GM19372 (cell line): ENCODE data around the gene OXNAD1.
"Not testable (repeated sequence)": the region's sequence is repeated elsewhere in the genome, so short reads cannot be mapped to it uniquely, and the experiment has no call there.

Experiments
- ATAC-seq: cut with Tn5 transposase; IDR thresholded peaks from one replicate; pipeline ENCODE4 v1.9.1; 2021; ENCODE audit warnings: mild to moderate bottlenecking, low read depth, moderate library complexity; ENCODE audit not compliant: unreplicated experiment

The OXNAD1 gene

DNA sequence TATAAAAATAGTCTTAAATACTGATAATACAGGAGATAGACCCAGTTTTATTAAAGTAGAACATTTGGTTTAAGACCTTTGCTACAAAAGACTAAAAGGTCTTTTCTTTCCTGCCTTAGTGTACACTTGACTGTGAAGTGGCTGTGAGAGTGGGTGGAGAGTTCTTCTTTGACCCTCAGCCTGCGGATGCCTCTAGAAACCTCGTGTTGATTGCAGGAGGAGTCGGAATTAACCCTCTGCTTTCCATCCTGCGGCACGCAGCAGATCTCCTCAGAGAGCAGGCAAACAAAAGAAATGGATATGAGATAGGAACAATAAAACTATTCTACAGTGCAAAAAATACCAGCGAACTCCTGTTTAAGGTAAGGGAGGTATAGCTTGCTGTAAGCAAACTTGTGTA is 36.5 kb downstream of the OXNAD1 start:
- no peak for ATAC-seq

DNA sequence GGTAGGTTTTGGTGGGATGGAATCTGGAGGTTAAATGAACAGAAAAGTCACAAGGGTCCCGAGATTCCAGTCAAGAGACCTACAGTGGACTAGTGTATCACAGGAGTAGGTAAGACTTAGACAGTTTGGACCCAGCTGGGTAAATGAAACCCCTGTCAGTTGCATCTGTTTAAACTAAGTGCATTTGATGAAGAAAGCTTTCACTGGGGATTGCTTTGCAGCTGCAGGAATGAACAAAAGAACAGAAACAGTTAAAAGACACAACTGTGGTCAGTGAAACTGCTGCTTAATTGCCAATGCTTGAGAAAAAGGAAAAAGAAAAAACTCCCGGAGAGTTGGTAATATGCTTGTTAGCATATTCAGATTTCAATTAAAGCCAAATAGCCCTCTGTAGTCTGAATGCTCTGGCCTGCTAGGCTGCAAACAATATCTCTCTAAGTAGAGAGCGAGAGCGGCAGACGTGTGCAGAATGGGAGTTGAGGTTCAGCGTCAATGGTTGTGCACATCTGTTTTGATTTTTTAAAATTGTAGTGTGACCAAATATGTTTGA is 37.1 kb downstream of the OXNAD1 start:
- ATAC-seq: no peak

DNA sequence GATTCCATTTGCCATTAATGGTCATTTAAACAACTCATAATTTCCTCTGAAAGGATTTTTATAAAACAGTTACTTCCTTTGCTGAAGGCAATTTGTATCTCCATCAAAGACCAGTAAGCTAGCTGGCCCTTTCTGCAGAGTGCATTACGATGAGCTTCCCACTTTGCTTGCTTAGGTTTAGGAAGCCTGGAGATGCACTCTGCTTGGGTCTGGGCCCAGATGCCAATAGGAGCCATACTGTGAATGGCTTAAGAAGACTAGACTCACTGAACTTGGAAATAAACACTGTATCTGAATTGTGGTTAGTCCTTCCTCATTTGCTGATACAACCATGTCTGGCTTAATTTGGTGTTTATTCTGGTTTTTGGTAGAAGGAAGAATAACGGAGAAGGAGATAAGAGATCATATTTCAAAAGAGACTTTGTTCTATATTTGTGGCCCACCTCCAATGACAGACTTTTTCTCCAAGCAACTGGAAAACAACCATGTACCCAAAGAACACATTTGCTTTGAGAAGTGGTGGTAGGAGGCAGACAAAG is 38.1 kb downstream of the OXNAD1 start:
- no peak for ATAC-seq

DNA sequence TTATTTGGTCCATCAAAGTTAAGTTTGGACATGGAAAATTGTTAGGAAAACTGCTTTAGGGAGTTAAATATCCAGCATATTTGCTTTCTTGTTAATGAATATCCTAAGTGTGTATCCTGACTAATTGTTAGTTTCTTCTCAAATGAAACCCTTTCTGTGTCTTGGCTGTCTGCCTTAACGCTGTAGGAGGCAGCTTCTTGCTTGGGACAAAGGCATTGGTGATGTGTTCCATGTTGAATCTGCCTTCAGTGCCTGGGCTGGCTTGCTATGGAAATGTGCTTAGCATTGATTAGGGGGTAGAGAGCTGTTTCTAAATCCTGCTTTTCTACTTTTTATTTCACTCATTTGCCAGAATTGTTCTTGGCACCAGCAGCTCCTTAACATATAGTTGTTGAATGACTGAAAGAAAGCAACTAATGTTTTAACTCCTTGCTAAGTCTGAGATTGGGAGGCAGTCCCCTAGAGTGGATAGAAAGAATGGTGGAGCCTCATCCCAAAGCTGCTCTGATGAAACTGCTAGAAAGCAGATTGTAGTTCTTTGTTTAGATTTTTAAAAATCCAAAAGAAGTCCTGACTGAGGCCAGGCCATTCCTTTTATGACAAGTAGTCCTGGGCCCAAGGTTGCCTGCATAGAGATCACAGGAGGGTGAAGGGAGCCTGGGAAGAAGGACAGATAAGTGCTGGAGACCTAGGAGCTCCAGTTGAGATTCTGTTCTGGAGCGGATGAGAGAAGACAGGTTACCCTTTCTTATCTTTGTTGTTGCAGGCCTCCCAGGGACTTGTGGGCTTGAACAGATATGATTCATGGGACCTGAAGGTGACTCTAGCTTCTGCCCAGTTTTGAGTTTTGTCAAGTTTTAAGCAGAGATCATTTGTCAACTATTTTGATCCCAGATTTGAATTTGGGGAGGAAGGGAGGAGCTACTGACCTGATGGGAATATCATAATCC is 39.3 kb downstream of the OXNAD1 start:
- no peak for ATAC-seq

DNA sequence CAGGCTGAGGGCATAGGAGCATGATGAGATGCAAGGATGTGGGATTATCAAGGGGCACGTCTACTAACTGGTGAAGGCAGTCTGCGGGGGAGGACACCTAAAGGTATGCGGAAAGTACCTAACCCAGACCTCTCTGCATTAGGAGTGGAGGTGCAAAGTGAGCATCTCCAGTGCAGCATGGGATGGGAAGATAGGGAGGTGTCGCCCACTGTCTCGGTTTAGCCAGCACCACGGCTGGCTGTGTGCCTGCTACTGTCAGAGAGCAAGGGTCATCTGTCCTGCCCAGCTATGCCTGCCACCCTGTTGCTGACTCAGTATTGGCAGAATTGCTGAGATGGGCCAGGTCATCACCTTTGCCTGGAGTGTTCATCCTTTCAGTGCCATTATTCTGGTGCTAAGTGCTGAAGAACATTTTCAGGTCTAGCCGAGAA is 40.1 kb downstream of the OXNAD1 start:
- no peak for ATAC-seq

DNA sequence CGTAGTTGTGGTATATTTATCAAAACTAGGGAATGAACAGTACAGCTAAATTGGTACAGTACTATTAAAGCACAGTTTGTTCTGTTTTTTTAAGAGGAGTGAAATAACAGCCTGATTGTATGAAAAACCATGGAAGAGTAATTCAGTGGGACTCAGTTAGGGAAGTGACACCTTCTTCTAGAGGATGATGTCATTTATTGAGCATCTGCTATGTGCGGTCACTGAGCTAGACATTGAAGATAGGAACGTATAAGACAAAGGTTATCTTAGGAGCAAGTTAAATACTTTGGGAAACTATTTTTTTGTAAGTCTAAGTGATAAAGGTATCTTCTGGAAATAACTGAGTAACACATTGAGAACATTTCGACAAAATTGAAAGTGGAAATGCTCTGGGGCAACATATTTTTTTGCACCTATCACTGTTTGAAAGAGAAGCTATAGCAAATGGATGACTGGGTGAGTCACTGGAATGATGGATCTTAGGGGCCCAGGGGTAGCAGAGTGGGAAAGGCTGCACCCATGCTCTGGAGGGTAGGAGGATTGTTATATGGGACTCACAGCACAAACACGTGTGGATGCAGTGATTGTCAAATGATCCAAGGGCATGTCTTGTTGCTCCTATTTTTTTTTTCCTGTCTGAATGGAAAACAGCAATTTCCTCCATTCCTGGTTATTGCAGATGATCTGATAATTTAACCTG is 43.0 kb downstream of the OXNAD1 start:
- ATAC-seq: no peak

DNA sequence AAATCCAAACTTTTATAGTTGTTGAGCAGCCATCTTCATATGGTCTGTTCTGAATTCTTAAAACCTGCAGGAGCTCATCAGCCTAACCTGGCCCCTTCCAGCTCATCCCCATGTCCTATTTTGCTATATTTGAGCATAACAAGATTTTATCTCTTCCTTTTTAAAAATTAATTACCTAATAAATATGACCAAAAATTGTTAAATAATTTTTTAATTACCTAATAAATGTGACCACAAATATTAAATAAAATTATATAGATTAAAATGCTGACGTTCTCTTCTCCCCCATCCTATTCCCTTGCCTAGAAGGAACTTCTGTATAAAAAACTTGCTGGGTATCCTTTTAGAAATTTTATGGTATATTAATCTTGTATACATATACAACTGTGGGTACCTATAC is 43.7 kb downstream of the OXNAD1 start:
- no peak for ATAC-seq

DNA sequence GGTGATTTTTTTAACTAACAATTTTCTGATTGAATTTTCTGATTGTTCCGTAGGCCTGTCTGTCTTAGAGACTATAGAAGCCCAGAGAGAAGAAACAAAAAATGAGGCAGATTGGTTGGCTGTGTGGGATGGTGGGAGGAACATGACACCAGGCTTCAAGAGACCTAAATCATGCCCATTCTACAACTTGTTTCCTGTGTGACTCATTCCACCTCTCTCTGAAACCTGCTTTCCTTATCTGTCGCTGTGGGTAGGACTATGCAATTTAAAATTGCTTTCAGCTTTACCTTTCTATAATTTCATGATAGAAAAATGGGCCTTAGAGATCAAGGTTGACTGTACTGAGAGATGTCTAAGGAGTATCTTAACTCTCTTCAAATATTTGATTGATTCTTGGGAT is 44.5 kb downstream of the OXNAD1 start:
- peak; percentile 75 for ATAC-seq

DNA sequence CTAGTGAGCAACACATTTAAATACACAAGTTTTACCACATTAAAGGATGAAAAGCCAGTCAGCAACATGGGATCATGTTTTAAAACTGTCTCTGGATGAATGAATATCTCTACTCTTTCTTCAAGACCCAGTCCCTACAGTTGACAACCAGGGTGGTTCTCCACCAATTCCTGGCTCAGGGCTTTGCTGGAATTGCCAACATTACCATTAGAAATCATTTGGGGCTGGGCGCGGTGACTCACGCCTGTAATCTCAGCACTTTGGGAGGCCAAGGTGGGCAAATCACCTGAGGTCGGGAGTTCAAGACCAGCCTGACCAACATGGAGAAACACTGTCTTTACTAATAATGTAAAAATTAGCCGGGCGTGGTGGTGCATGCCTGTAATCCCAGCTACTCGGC is 45.5 kb downstream of the OXNAD1 start:
- not testable (repeated sequence) for ATAC-seq

DNA sequence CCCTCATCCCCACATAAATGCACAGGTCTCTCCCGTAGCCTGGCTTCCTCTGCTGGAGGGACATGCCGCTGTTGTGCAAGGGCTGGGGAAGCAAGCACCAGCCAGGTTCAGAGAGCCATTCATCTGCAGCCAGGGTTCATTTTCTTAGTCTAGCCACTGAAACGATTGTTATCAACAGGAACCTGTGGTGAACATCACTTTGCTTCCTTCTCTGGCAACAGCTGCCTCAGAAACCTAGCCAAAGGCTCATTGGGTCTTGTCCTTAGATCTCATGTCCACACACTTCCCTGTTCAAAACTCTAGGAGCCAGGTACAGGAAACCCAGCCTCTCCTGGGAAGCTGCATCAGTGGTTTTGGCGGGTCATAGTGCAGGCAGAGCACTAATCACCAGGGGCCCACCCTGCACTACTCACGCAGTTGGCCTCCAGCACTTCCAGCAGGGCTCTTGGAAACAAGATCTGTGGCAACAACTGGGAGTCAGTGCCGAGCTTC is 47.0 kb downstream of the OXNAD1 start:
- ATAC-seq: no peak

DNA sequence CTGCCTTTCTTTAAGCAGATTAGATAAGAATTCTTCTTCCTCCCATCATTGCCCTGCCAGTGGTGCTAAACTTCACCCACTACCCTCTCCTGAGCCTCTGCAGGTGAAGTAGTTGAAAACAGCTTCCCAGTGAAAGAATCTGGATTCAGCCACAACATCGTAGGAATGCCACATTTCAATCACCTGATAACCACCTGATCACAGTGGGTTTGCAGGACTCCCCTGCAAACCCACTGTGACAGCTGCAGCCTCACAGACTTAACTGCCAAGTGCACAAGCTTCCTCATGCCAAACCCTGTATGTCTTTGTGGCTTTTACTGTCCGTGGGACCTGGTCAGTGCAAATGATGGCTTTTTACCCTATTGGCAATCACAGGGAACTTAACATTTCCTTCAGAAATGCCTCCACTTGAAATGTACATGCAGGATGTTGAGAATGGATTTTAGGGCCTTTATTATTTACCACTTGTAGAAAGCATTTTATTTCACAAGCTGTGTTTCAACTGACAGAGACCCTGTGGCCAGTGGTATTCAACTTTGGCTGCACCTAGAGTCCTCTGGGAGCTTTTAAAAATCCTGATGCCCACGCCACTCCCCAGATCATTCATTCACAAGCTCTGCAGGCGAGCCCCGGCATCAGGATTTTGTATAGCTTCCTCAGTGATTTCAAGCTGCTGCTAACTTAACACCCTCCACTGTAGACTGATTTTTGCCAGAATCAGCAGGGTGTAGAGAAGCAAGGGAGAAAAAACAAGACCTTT is 49.1 kb downstream of the OXNAD1 start:
- no peak for ATAC-seq

DNA sequence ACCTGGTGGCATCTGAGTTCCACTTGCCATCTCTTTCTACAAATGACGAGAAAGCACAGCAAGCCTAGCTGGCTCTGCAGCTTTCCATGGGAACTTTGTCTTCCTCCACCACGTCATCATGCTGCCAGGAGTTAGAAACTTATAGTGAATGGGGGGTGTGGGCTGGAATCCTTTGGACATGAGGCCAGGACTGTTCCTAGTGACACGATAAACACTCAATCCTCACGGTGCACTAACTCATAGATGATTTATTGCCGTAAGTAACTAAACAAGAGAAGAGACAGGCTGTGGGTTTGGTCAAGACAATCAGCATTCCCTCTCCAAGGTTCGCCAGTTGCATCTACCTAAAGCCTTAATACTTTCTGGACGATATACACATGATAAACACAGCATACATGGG is 50.6 kb downstream of the OXNAD1 start:
- ATAC-seq: no peak

DNA sequence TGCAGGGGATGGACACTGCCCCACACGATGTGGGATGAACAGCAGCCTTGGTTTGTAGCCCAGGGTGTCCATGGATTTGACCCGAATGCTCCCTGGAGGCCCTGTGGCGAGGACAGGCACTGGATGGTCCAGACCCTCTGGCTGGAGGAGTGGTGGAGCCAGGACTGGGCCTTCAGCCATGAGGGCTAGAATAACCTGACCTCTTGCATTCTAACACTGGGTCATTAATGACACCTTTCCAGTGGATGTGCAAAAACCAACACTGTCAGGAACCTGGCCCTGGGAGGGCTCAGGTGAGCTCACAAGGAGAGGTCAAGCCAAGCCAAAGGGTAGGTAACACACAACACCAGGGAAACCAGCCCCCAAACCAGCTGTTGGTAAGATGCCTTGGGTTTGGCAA is 51.4 kb downstream of the OXNAD1 start:
- no peak for ATAC-seq

DNA sequence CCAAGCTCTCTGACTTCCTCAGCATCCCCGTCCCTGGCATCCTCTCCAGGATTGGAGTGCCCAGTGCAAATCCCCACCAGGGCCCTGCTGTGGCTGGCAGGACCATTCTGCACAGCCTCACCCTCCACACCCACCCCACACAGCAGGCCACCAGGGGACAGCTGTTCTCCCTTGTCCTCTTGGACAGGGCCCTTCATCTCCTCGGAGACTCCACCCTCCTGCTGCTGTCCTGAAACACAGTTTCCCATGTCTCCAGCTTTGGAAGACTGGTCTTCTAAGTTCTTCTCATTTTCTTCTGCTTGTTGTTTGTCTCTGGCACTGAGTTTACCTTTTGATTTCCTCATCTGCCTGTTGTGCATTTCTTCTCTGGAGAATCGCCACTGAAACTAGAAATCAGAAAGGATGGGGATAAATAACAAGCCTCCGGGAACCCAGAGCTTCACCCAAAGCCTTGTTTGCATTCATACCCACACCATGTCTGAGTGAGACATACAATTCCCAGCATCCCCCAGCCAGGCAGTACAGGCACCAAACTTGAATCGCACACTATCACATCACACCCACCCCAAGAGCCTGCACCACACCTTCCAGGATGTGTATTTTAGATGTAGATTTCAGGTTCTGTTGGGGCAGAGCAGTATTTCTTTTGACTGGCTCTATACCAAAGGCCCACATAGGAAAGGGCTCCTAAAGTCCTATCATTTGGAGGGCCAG is 52.0 kb downstream of the OXNAD1 start:
- no peak for ATAC-seq

DNA sequence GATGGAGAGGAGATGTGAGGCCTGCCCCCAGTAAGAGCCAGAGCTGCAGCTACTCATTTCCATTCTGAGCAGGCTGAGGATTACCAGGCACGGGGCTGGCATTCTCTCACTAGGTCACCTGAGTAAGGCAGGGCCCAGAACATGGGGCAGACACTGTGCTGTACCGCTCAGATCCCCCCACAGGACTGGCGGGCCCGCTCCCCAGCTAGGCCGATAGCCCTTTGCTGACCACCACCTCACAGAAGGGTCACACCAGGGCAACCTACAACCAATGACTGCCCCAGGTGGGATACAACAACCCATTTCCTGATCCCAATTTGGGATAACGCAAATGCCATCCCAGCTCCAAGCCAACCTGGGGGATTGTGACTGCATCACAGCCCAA is 52.5 kb downstream of the OXNAD1 start:
- no peak for ATAC-seq

DNA sequence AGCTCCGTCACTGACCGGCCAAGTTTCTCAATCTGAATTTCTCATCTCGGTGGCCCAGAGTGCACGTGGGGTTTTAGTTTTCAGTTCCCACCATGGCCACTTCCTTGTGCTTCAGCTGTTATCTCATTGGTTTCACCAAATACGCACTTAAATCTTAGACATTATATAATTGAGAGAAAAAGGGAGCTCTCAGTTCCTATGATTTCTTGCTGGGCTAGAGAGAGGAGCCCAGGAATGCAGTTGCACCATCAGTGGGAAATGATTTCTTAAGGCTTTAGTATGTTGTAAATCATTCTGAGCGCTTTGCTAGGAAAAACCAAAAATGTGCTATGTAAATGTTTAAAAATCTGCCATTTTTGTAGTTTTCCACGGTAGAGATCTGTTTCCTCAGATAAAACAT is 53.2 kb downstream of the OXNAD1 start:
- ATAC-seq: no peak

DNA sequence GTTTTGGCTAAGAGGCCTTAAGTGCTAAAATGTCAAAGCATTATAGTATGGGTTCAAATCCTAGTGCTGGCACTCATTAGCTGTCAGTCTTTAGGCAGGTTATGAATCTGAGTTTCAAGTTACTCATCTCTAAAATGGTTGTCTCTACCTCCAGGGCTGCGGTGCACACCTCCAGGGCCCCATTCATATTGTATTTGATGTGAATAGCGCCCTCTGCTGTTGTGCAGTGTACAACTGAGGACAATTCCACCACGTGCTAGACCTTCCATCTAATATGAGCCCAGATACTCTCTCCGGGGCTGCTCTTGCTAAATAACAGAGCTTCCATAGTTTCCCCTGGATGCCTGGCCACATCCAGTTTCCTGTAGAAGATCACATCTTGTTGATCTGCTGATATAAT is 54.3 kb downstream of the OXNAD1 start:
- no peak for ATAC-seq

DNA sequence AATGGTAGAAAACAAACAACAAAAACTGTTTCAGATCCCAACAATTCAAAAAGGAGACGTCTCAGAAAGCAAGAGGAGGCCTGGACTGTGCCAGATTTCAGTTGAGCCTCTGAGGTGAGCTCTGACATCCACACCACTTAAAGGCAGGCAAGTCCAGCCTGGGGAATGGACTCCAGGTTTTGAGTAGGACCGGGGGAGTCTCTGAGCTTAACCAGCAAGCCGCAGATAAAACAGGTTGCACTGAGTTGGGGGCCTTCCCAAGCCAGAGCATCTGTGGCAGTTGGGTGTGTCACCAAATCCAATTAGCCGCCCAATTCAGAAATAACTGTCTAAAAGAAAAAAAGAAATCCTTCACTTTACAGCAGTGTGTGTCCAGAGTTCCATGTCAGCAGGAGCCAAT is 54.7 kb downstream of the OXNAD1 start:
- ATAC-seq: no peak

DNA sequence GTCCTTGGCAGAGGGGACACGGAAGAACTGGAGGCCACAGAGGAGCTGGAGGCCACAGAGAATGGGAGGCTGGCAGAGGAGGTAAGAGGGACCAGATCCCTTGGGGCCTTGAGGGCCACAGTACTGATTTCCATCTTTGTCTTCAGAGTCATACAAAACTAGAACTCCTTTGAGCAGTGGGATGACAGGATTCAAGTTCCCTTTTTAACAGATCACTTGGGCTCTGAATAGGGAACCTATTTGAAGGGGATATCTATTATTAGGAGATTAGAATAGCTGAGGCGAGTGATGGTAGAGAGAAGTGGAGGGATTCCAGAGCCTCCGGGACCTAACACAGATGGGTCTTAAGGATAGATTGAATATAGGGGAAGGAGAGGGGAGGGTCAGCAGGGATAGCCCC is 55.7 kb downstream of the OXNAD1 start:
- no peak for ATAC-seq

DNA sequence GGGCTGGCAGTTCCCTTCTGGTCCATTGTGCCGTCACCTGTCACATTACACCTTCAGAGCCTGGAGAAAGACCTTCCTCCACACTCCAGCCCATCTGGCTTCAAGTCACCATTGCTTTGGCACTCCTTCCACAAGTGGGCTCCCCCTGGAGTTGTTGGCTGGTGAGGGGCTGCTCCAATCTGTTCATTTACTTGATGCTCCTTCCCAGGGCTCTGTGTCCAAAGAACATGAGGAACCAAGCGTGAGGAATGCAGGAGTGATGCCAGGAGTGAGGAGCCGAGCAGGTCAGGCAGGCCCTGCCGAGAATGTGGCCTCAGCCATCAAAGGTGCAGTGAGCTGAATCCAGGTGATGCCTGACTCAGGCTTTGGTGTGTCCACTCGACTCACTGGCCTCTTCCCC is 57.2 kb downstream of the OXNAD1 start:
- ATAC-seq: no peak
